OCI-LY1 (cell line): Measurements from ENCODE around the gene DYSF.

Experiments used
- H2AFZ ChIP-seq: fragments of 200-600 bp; sonication (generic), shearing (Covaris generic); 2 replicates; pipeline ENCODE4 v1.6.0; 2014; ENCODE audit warnings: antibody characterized with exemption, mild to moderate bottlenecking, low read length
- H3F3A ChIP-seq: fragments of 200-600 bp; sonication (generic), shearing (Covaris generic); 2 replicates; pipeline ENCODE4 v1.6.0; 2014; ENCODE audit warnings: mild to moderate bottlenecking, antibody characterized with exemption, low read length, moderate library complexity; ENCODE audit not compliant: insufficient read depth
- H3K27ac ChIP-seq: fragments of 200-600 bp; sonication (generic); 2 replicates; pipeline ENCODE4 v1.5.1; 2014; ENCODE audit warnings: low read length, mixed run types, mild to moderate bottlenecking, low read depth; ENCODE audit not compliant: poor library complexity, severe bottlenecking
- H3K27me3 ChIP-seq: fragments of 200-600 bp; sonication (generic); 2 replicates; pipeline ENCODE4 v1.6.0; 2014; ENCODE audit warnings: antibody characterized with exemption, mild to moderate bottlenecking, low read length, moderate library complexity; ENCODE audit not compliant: insufficient read depth
- H3K36me3 ChIP-seq: fragments of 200-600 bp; sonication (generic); 2 replicates; pipeline ENCODE4 v1.6.1; 2014; ENCODE audit warnings: mild to moderate bottlenecking, antibody characterized with exemption, low read length, moderate library complexity, mixed read lengths; ENCODE audit not compliant: insufficient read depth
- H3K4me1 ChIP-seq: fragments of 200-600 bp; sonication (generic); 2 replicates; pipeline ENCODE4 v1.5.1; 2014; ENCODE audit warnings: mild to moderate bottlenecking, low read length, moderate library complexity; ENCODE audit not compliant: insufficient read depth, severe bottlenecking
- H3K4me2 ChIP-seq: fragments of 200-600 bp; sonication (generic), shearing (Covaris generic); 2 replicates; pipeline ENCODE4 v1.6.1; 2014; ENCODE audit warnings: low read length
- H3K4me3 ChIP-seq: fragments of 200-600 bp; sonication (generic); 2 replicates; pipeline ENCODE4 v1.5.1; 2014; ENCODE audit warnings: low read length, low read depth, mild to moderate bottlenecking, mixed read lengths; ENCODE audit not compliant: poor library complexity, severe bottlenecking
- H3K79me2 ChIP-seq: fragments of 200-600 bp; shearing (Covaris generic); 2 replicates; pipeline ENCODE4 v1.6.1; 2016; ENCODE audit warnings: mixed run types, low read length, mixed read lengths; ENCODE audit not compliant: insufficient read depth
- H3K9ac ChIP-seq: fragments of 200-600 bp; sonication (generic), shearing (Covaris generic); 2 replicates; pipeline ENCODE4 v1.6.1; 2014; ENCODE audit warnings: mild to moderate bottlenecking, low read length, mixed read lengths
- H3K9me2 ChIP-seq: fragments of 200-600 bp; sonication (generic), shearing (Covaris generic); 2 replicates; pipeline ENCODE4 v1.6.1; 2014; ENCODE audit warnings: low read depth, mild to moderate bottlenecking, low read length, mixed read lengths
- H3K9me3 ChIP-seq: fragments of 200-600 bp; shearing (Covaris generic); 2 replicates; pipeline ENCODE4 v1.6.1; 2014; ENCODE audit warnings: low read length, mixed read lengths
- H4K20me1 ChIP-seq: fragments of 200-600 bp; sonication (generic), shearing (Covaris generic); 2 replicates; pipeline ENCODE4 v1.6.0; 2016; ENCODE audit warnings: mild to moderate bottlenecking, low read length; ENCODE audit not compliant: insufficient read depth
- EZH2 ChIP-seq: fragments of 200-600 bp; sonication (generic), shearing (Covaris generic); IDR thresholded peaks from 2 replicates; pipeline ENCODE4 v1.8.0; 2017; ENCODE audit warnings: borderline replicate concordance, mixed run types, mild to moderate bottlenecking, antibody characterized with exemption, low read length, moderate library complexity, mixed read lengths
- TF ChIP-seq, protein P1 (sequence below): fragments of 200-600 bp; sonication (generic), shearing (Covaris generic); IDR thresholded peaks from 2 replicates; pipeline ENCODE4 v1.5.1; 2017; ENCODE audit warnings: mild to moderate bottlenecking, antibody characterized with exemption, low read length, moderate library complexity, mixed read lengths

Gene DYSF

DNA sequence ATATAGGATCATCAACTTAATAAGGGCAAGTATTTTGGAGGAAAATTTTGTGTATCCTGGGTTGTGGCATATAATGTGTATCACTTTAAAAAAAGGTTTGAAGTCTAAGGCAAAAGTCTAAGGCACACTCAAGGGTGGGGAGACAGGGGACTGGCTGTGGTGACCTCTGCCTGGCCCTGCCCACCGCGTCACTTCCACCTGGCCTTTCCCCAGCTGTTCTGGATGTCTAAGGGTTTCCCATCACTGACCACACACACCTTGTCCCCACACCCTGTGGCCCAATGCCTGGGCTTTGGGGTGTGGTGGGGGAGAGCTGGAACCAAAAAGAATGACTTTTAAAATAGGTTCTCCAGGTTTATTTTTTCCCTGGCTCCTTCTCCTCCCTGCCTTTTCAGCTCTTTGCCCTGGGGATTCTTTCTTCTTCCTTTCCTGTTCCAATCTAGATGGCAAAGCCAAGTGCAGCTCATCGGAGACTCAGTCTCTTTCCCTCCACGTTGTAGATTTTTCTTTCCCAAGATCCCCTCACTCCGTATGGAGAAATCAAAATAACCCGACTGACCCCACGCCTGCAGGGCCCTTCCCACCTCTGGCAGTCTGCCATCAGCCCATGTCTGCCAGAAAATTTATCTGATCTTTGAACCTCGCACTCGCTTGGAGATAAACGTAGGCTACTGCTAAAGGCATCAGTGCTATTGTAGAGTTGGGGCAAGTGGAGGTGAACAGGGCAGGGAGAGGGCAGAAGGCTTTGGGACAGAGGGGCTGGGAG, 257.2 kb downstream of the DYSF start:
- H3K4me1 ChIP-seq, result no peaks in the 10 kb centered on the region
- H3K79me2 ChIP-seq, result no peaks in the 10 kb centered on the region
- H3K9ac ChIP-seq, result no peak overlapping the region
- H3K4me2 ChIP-seq, result no peak overlapping the region
- H2AFZ ChIP-seq, result no peak overlapping the region
- H3K4me3 ChIP-seq, result no peak overlapping the region
- H3K27ac ChIP-seq, result no peak overlapping the region
- no peaks in the 10 kb centered on the region for H3K9me3 ChIP-seq
- TF ChIP-seq EZH2, result no peak
- TF ChIP-seq, protein P1, sequence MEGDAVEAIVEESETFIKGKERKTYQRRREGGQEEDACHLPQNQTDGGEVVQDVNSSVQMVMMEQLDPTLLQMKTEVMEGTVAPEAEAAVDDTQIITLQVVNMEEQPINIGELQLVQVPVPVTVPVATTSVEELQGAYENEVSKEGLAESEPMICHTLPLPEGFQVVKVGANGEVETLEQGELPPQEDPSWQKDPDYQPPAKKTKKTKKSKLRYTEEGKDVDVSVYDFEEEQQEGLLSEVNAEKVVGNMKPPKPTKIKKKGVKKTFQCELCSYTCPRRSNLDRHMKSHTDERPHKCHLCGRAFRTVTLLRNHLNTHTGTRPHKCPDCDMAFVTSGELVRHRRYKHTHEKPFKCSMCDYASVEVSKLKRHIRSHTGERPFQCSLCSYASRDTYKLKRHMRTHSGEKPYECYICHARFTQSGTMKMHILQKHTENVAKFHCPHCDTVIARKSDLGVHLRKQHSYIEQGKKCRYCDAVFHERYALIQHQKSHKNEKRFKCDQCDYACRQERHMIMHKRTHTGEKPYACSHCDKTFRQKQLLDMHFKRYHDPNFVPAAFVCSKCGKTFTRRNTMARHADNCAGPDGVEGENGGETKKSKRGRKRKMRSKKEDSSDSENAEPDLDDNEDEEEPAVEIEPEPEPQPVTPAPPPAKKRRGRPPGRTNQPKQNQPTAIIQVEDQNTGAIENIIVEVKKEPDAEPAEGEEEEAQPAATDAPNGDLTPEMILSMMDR, result no peak
- no peaks in the 10 kb centered on the region for H4K20me1 ChIP-seq
- H3K27me3 ChIP-seq, result 0 out of 2 replicates have a peak, but pooled peaks cover 3% of the 10 kb centered on the region
- no peaks in the 10 kb centered on the region for H3K36me3 ChIP-seq
- no peaks in the 10 kb centered on the region for H3K9me2 ChIP-seq
- H3F3A ChIP-seq, result no peaks in the 10 kb centered on the region

DNA sequence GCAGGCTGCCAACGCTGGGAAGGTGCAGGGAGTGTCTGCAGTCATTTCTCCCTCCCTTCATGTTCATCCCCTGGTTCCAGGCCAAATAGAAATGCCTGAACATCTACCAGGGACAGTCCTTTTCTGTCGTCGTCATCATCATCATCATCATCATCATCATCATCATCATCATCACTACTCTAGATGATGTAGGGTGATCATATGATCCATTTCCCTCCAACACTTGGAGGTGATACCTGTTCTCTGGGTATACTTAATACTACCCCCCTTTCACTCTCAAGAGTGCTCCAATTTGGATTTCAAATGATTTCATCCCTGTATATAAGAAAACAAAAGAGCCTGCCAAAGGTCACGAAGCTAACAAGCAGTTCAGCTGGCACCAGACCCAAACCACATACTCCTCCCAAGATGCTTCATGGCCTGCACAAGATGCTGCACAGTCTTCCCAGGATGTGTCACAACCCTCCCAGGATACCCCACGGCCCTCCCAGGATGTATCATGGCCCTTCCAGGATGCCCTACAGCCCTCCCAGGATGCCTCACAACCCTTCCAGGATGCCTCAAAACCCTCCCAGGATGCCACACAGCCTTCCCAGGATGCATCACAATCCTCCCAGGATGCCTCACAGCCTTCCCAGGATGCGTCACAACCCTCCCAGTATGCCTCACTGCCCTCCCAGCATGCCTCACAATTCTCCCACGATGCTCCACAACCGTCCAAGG, 257.9 kb downstream of the DYSF start:
- Histone ChIP-seq H3K4me2 (no peak overlapping the region), H2AFZ (no peak overlapping the region), H3K79me2 (no peaks in the 10 kb centered on the region), H3K9ac (no peak overlapping the region), H3K4me1 (no peaks in the 10 kb centered on the region), H3K9me3 (no peaks in the 10 kb centered on the region), H3K9me2 (no peaks in the 10 kb centered on the region), H4K20me1 (no peaks in the 10 kb centered on the region), H3K27ac (no peak overlapping the region), H3K27me3 (0 out of 2 replicates have a peak, but pooled peaks cover 3% of the 10 kb centered on the region), H3K4me3 (no peak overlapping the region), H3F3A (no peaks in the 10 kb centered on the region), H3K36me3 (no peaks in the 10 kb centered on the region)
- TF ChIP-seq EZH2, result no peak
- TF ChIP-seq, protein P1, result no peak

DNA sequence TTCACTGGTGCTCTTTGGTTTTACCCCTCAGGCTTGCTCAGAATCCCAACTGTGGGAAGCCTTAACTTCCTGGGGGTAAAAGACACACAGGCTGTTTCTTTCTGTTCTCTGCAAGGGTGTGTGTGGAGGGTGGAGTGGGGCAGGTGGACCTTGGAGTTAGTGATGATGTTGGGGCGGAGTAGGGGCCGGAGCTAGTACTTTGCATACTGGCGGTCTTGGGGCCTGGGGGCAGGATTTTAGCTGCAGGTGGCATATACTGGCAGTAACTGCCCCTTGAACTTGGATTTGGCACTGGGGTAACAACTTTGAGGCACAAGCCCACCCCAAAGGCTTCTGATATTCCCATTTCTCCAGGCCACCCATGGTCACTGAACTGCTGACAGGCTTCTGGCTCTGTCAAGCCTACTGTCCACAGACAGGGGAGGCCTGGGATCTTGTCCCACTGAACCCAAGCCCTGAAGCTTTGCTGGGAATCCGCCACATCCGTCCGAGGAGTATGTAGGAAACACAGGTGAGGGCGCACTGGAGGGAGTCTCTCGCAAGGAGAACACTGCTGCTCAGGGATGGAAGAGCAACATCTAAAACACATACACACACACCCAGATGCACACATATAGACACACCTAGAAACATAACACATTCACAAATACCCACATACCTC, 258.9 kb downstream of the DYSF start:
- 0 out of 2 replicates have a peak, but pooled peaks cover 3% of the 10 kb centered on the region for H3K27me3 ChIP-seq
- H3K27ac ChIP-seq, result no peak overlapping the region
- H2AFZ ChIP-seq, result no peak overlapping the region
- H4K20me1 ChIP-seq, result no peaks in the 10 kb centered on the region
- no peaks in the 10 kb centered on the region for H3K79me2 ChIP-seq
- H3F3A ChIP-seq, result no peaks in the 10 kb centered on the region
- no peak for TF ChIP-seq EZH2
- TF ChIP-seq, protein P1, result no peak
- H3K4me1 ChIP-seq, result no peaks in the 10 kb centered on the region
- no peak overlapping the region for H3K4me2 ChIP-seq
- H3K9me3 ChIP-seq, result no peaks in the 10 kb centered on the region
- no peaks in the 10 kb centered on the region for H3K36me3 ChIP-seq
- no peak overlapping the region for H3K9ac ChIP-seq
- no peak overlapping the region for H3K4me3 ChIP-seq
- no peaks in the 10 kb centered on the region for H3K9me2 ChIP-seq
